Panc1 (cell line): ENCODE results near the gene GCA. TPM values are rescaled to one million over a fixed set of nuclear protein-coding genes. Genes with fewer than 3 reads are reported as not detected.

ENCODE experiments used
- ATAC-seq: fragments of 200-7000 bp; cut with Tn5 transposase; 2 replicates; pipeline ENCODE4 v1.9.1; 2020; ENCODE audit warnings: mild to moderate bottlenecking, moderate library complexity
- BruUV-seq: library from RNA; stranded (reverse); fragments of 400-500 nt; replicated peaks from 2 replicates; lab custom pipeline; 2021; lab: Mats Ljungman, UMichigan
- CTCF ChIA-PET: fragments of 300-600 bp; sonication (Branson Sonifier 250); formaldehyde crosslinking; loops from one replicate; lab custom pipeline; 2022; ENCODE audit warnings: antibody characterized with exemption; lab: Charles Lee
- POLR2A ChIA-PET: fragments of 300-600 bp; sonication (Branson Sonifier 250); formaldehyde crosslinking; loops from one replicate; lab custom pipeline; 2022; ENCODE audit warnings: antibody characterized with exemption; lab: Charles Lee
- DNase-seq: peaks from one replicate; pipeline ENCODE4 v3.0.0-alpha.2; 2010; ENCODE audit warnings: low read depth, low spot score
- H3K27ac ChIP-seq: 2 replicates; pipeline ENCODE4 v1.5.1; 2011; ENCODE audit warnings: mild to moderate bottlenecking, low read length, inconsistent platforms
- H3K27me3 ChIP-seq: fragments of 200-500 bp; sonication (Bioruptor generic); 2 replicates; pipeline ENCODE4 v1.6.0; 2014; ENCODE audit warnings: low read length, inconsistent platforms; ENCODE audit not compliant: control insufficient read depth, insufficient read depth
- H3K36me3 ChIP-seq: fragments of 200-500 bp; sonication (Bioruptor generic); 2 replicates; pipeline ENCODE4 v1.5.1; 2014; ENCODE audit warnings: inconsistent platforms, mild to moderate bottlenecking, low read length, moderate library complexity; ENCODE audit not compliant: control insufficient read depth, insufficient read depth
- H3K4me1 ChIP-seq: 2 replicates; pipeline ENCODE4 v1.5.1; 2011; ENCODE audit warnings: inconsistent platforms, mild to moderate bottlenecking, low read length, moderate library complexity; ENCODE audit not compliant: control insufficient read depth, insufficient read depth
- H3K4me3 ChIP-seq, 2 experiments: 2 replicates each; pipeline ENCODE4 v1.5.1; 2011 to 2012; ENCODE audit warnings: low read depth in 2 of 2, low read length in 2 of 2, mild to moderate bottlenecking in 2 of 2, inconsistent platforms in 1 of 2, moderate library complexity in 1 of 2
- H3K9me3 ChIP-seq: fragments of 200-500 bp; sonication (Bioruptor generic); 2 replicates; pipeline ENCODE4 v1.5.1; 2014; ENCODE audit warnings: low read depth, mild to moderate bottlenecking, inconsistent platforms, low read length, moderate library complexity; ENCODE audit not compliant: control insufficient read depth, insufficient read depth
- CTCF ChIP-seq: fragments of 450-650 bp; IDR thresholded peaks from 2 replicates; pipeline ENCODE4 v1.5.1; 2017; ENCODE audit warnings: mild to moderate bottlenecking
- POLR2AphosphoS5 ChIP-seq: IDR thresholded peaks from 2 replicates; pipeline ENCODE4 v1.6.1; 2012; ENCODE audit warnings: mild to moderate bottlenecking, low read depth, low read length, moderate library complexity
- REST ChIP-seq, 2 experiments: IDR thresholded peaks; 2 replicates each; pipeline ENCODE4 v1.6.1; 2011 to 2012; ENCODE audit warnings: low read depth in 2 of 2, control low read depth in 1 of 2, low read length in 1 of 2, mild to moderate bottlenecking in 1 of 2, moderate library complexity in 1 of 2; ENCODE audit not compliant: insufficient read depth in 1 of 2
- SIN3A ChIP-seq: IDR thresholded peaks from 2 replicates; pipeline ENCODE4 v1.6.1; 2012; ENCODE audit warnings: low read depth, mild to moderate bottlenecking, low read length, moderate library complexity, borderline replicate concordance; ENCODE audit not compliant: insufficient read depth
- TCF7L2 ChIP-seq: IDR thresholded peaks from 2 replicates; pipeline ENCODE4 v1.6.1; 2011; ENCODE audit warnings: mild to moderate bottlenecking, low read depth, low read length, inconsistent platforms
- in situ Hi-C: cut with HindIII; loops from 2 replicates; pipeline ENCODE4 v1.10.0; 2016; ENCODE audit warnings: low sequenced_read_pairs, low pct_unique_long_range_greater_than_20kb
- intact Hi-C: fragments of 100-400 bp; cut with micrococcal nuclease; formaldehyde crosslinking; loops from one replicate; pipeline ENCODE4 v1.10.0; 2022; ENCODE audit not compliant: unreplicated experiment
- total RNA-seq: library from RNA; stranded (reverse); gene quantifications from one replicate; pipeline ENCODE4 v1.2.1, GENCODE V29; 2021; ENCODE audit not compliant: unreplicated experiment

GCA gene
- total RNA-seq, 1 experiment from 2014 or later, result 21.3 TPM

GRCh38 chr2:162305901-162306300, 38.0 kb upstream of the GCA start:
- no TSS peak for BruUV-seq
- DNase-seq (no peak), ATAC-seq (no peak)
- POLR2A ChIA-PET, result no interaction called here
- no peak overlapping the region for H3K4me3 ChIP-seq
- CTCF ChIA-PET, result no interaction called here
- TF ChIP-seq TCF7L2, result no peak
- TF ChIP-seq CTCF, result no peak
- no peak for TF ChIP-seq SIN3A
- no peak for TF ChIP-seq REST (IDR thresholded peaks at IDR 0.05; ENCODE audit: insufficient read depth in 1 of 2, low read depth in 2 of 2, low read length in 1 of 2)
- TF ChIP-seq POLR2AphosphoS5, result no peak
- no peaks in the 10 kb centered on the region for H3K9me3 ChIP-seq
- in situ Hi-C loops, result no loop called here
- no peaks in the 10 kb centered on the region for H3K27me3 ChIP-seq
- intact Hi-C loops, result no loop called here
- no peaks in the 10 kb centered on the region; the same call in 1 of the 2 replicates for H3K36me3 ChIP-seq
- no peaks in the 10 kb centered on the region for H3K4me1 ChIP-seq
- H3K27ac ChIP-seq, result no peak overlapping the region

- Histone ChIP-seq H3K4me1 (no peaks in the 10 kb centered on the region), H3K4me3 (no peak overlapping the region), H3K27me3 (no peaks in the 10 kb centered on the region), H3K27ac (no peak overlapping the region), H3K9me3 (no peaks in the 10 kb centered on the region), H3K36me3 (no peaks in the 10 kb centered on the region; the same call in 1 of the 2 replicates)
- in situ Hi-C loops (no loop called here), intact Hi-C loops (no loop called here)
- no TSS peak for BruUV-seq
- TF ChIP-seq REST (IDR thresholded peaks at IDR 0.05; ENCODE audit: insufficient read depth in 1 of 2, low read depth in 2 of 2, low read length in 1 of 2) (no peak), POLR2AphosphoS5 (no peak), CTCF (no peak), TCF7L2 (no peak), SIN3A (no peak)
- ATAC-seq (no peak), DNase-seq (no peak)
- ChIA-PET CTCF (no interaction called here), POLR2A (interaction anchor here (0.6 kb wide), 1 partner anchor 1902 kb away, joined by 3 read pairs; no protein-coding TSS in a partner anchor)
Measured at GRCh38 chr2:162308747-162309503, 35.0 kb upstream of the GCA start.
